ENCODE results near the gene WWP2.

Gene WWP2

DNA sequence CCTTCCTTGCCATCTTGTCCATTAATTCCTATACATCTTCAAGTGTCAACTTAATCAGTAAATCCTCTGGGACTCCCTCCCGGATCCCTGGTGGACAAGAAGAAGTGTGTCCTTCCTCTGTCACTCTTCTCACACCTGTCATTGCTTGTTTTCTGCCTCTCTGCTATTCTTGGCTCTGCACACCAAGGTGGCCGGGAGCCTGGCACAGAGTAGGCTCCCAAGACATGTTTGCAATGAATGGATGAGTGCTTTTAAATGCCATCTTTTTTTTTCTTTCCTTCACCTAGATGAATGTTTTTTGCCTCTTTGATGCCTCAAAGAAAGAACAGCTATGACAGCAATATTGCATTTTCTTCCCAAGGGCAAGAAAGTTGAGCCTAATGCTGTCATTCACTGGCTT lies 131.0 kb downstream of the WWP2 start:
- DNase-seq = no peak

DNA sequence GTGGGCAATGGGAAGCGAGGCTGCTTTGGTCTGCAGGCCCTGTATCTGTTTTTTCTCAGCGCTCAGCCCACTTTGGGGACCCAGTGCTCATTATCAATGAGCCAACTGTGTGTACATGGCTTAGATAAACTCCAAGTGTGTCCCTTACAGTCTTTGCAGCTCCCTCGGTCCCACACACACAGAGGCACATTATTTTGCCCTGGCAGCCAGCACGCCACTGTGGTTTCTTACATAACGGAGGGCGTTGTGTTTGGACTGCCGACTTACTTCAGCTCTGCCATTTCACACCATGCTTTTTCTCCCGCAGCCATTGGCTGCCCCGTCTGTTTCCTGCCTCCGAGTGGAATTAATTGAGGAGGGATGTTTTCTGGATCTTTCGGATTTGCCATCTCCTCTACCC lies 132.5 kb downstream of the WWP2 start:
- no peak for DNase-seq

DNA sequence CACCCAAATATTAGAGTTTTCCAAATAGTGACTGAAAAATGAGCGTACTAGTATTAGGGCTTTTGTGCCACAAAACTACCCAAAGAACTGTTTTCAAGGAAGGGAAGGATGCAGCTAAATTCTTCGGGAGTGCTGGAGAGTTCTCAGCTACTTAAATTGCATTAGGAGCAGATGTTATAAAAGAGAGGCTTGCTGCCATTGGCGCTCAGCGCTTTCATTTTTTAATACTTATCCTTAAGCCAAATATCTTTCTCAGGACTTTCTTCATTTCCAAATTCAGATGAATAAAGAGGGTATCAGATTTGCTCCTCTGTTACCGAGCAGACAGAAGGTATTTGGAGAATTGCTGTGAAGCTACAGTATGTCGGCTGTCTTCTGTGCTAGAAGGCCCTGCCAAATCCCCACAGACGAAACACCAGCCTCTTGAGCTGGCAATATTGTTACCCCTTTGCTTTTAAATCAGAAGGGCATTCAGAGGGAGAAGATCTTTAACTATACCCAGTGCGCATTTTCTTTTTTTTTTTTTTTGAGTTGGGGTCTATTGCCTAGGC lies 141.8 kb downstream of the WWP2 start:
- no peak for DNase-seq

DNA sequence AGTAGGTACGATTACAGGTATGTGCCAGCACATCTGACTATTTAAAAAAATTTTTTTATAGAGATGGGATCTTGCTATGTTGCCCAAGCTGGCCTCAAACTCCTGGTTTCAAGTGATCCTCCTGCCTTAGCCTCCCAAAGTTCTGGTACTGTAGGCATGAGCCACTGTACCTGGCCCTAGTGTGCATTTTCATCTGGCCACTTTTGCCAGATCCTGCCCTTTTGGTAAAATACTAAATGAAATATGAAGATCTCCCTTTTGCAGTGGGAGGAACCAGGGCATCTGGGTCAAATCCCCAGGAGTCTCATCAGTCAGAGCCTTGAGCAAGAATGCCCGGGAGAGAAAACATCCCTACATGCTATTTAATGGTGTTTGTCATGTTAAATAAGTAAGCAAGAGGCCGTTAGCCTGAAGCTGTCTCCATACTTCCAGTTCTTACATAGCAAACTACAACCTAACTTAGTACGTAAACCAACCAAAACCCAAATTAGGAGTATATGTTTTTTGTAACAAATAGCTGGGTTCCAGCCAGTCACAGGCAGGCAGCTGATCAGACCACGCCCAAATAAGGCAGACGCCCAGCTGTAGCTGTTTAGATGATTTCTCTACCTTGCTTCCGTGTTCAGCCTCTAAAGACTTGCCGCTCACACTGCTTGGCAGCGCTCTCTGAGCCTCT lies 142.5 kb downstream of the WWP2 start:
- no peak for DNase-seq

GRCh38 chr16:69905171-69905555 lies 143.0 kb downstream of the WWP2 start:
- DNase-seq = no peak

DNA sequence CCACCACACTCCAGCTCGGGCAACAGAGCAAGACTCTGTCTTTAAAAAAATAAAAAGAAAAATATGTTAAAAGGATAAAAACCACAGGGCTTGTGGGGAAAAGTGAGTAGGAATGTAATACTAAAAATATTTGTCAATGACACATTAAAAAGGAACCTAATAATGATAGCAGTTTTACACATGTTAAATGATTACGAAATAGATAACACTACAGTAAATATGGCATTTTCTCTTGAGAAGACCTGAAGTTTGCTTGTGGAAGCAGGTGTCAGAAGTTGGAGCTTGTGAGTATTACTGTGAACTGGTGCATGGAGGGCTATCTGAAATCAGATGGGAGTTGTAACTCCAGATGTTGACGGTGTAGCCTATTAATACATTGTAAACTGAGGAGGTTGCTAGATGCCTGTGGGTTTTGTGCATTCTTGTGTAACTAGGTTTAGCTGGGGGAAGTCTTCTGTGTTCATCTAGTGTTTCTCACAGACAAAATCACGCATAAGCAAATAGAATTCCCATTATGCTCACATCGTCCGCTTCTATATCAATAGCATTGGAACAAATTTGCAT lies 144.8 kb downstream of the WWP2 start:
- DNase-seq = no peak

GRCh38 chr16:69909043-69909442 lies 146.9 kb downstream of the WWP2 start:
- DNase-seq = no peak

GRCh38 chr16:69909760-69910159 lies 147.6 kb downstream of the WWP2 start:
- DNase-seq = no peak

GRCh38 chr16:69910964-69911363 lies 148.8 kb downstream of the WWP2 start:
- no peak for DNase-seq

- no peak for DNase-seq
These were observed 154.3 kb downstream of the WWP2 start for GRCh38 chr16:69916462-69916861.

- DNase-seq = no peak
These were observed 155.2 kb downstream of the WWP2 start for GRCh38 chr16:69917311-69917710.

DNA sequence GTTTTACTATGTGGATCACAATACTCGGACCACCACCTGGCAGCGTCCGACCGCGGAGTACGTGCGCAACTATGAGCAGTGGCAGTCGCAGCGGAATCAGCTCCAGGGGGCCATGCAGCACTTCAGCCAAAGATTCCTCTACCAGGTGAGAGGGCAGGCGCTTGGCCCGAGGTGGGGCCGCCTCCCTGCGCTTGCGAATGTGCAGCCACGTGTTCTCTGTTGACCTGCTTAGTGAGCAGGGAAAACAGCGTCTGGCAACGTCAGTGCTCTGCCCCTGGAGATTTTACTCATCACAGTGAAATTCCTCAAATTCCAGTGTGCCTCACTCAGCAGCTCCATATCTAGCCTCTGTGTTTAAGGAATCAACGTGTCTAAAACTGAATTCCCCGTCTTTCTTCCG lies 155.6 kb downstream of the WWP2 start:
- no peak for DNase-seq

DNA sequence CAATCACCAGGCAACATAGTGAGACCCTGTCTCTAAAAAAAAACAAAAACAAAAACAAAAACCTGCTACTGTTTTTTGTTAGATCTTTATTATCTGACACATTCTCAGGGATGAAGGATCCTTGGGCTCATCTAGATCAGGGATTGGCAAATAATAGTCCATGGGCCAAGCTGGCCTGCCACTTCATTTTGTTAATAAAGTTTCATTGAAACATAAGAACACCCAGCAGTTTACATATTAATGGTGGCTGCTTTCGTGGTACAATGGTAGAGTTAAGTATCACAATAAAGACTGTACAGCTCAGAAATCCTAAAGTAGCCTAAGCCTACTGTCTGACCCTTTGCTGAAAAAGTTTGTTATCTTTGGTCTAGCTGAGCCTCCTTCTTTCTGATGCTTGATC lies 156.1 kb downstream of the WWP2 start:
- no peak for DNase-seq

DNA sequence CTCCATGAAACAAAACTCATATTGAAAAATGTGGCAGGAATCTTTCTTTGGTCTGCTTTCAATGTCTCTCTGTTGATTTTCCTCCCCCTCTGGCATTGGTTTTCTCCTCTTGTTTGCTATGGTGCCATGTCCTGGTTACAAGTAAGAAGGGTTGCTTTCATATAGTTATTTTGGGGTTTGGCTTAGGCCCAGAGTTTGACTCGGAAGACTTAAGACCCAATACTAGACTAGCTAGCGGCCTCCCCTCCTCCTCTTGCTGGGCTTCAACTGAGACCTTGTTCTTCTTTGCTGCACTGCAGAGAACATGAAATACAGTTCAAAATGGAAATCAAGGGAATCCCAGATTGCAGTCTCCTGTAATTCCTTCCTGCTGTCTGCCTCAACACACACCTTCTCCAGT lies 159.0 kb downstream of the WWP2 start:
- no peak for DNase-seq

DNA sequence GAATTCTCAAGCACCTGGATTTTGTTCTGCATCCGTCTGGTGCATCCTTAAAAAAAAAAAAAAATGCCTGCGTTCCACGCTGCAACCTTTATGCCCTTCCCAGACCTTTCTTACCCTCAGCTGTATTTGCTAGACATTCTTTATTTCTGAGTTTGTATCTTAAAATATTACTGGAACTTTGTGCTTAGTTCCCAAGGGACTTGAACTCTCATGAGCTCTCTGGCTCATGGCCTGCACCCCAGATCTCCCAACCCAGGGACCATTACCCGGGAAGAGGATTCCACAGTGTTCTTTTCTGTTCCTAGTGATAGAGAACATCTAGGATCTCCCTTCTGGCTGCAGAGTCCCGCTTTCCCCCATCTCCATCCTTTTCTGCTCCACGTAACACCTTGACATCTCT lies 160.1 kb downstream of the WWP2 start:
- no peak for DNase-seq

- DNase-seq = no peak
These were observed 162.1 kb downstream of the WWP2 start for GRCh38 chr16:69924041-69924775.

- DNase-seq = no peak
These were observed 162.7 kb downstream of the WWP2 start for GRCh38 chr16:69924777-69925191.

GRCh38 chr16:69925311-69925710 lies 163.2 kb downstream of the WWP2 start:
- no peak for DNase-seq

GRCh38 chr16:69926241-69926640 lies 164.1 kb downstream of the WWP2 start:
- no peak for DNase-seq

DNA sequence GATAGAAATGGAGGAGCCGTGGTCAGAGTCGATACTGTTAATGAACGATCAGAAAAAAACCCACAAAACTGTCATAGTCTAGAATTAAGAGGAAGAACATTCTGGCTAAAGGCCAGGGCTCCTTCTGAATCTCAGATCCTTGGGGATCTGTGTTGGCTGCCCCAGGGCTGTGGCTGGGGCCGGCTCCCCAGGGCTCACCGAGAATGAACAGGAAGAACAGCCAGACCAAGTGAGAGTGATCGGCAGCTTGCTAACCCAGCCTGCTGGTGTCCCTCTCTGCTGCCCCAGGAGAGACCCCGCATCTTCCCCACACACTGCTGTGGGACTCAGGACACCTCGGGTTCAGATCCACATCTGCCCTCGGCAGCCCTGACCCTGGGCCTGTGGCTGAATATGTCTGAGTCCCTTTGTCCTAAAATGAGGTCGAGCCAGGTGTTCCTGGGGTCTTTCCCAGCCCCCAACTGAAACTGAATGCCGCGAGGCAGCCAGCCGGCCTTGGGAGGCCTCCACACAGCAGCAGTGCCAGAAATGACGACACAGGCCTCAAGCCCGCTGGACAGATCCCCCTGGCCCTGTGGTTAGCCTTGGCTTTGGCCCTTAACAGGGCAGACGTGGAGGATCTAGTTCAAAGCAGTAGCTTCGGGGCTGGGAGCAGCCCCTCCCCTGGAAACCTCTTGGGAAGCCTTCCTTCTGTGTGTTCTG lies 165.1 kb downstream of the WWP2 start:
- DNase-seq = no peak

GRCh38 chr16:69928856-69929400 lies 166.8 kb downstream of the WWP2 start:
- DNase-seq = no peak

GRCh38 chr16:69929480-69929879 lies 167.3 kb downstream of the WWP2 start:
- DNase-seq = no peak

- DNase-seq = peak; percentile 26
These were observed 168.1 kb downstream of the WWP2 start for GRCh38 chr16:69930117-69930776.

Measured in NCI-H345 (cell line).